Bronchial epithelial cell (primary cell): ENCODE data around the gene TBC1D10A. TPM values are rescaled to one million over a fixed set of nuclear protein-coding genes. Genes with fewer than 3 reads are reported as not detected.

Experiments
- DNase-seq: peaks from one replicate; pipeline ENCODE4 v3.0.0-alpha.2; 2010; ENCODE audit warnings: low read depth
- FAIRE-seq: peaks from 2 replicates; lab custom pipeline; 2011; peaks lifted over from hg19 to GRCh38; lab: Jason Lieb, UNC
- H3K27me3 ChIP-seq: 2 replicates; pipeline ENCODE4 v1.5.1; 2011; ENCODE audit warnings: low read length; ENCODE audit not compliant: control insufficient read depth, insufficient read depth
- H3K36me3 ChIP-seq: 2 replicates; pipeline ENCODE4 v1.5.1; 2011; ENCODE audit warnings: low read length; ENCODE audit not compliant: control insufficient read depth, insufficient read depth
- H3K4me3 ChIP-seq: 2 replicates; pipeline ENCODE4 v1.5.1; 2011; ENCODE audit warnings: mild to moderate bottlenecking, low read depth, low read length, control low read depth
- total RNA-seq: library from RNA; depleted of rRNA; stranded (reverse); fragments of >200 nt; gene quantifications from 2 replicates; pipeline ENCODE4 v1.2.1, GENCODE V29; 2014
- TF ChIP-seq, protein P1 (sequence below): IDR thresholded peaks from 2 replicates; pipeline ENCODE4 v1.5.1; 2011; ENCODE audit warnings: mild to moderate bottlenecking, moderate library complexity, low read length, control low read depth, inconsistent platforms; ENCODE audit not compliant: insufficient read depth, severe bottlenecking

The TBC1D10A gene
- total RNA-seq, 1 donor from 2014 or later, result 6.6 TPM

DNA sequence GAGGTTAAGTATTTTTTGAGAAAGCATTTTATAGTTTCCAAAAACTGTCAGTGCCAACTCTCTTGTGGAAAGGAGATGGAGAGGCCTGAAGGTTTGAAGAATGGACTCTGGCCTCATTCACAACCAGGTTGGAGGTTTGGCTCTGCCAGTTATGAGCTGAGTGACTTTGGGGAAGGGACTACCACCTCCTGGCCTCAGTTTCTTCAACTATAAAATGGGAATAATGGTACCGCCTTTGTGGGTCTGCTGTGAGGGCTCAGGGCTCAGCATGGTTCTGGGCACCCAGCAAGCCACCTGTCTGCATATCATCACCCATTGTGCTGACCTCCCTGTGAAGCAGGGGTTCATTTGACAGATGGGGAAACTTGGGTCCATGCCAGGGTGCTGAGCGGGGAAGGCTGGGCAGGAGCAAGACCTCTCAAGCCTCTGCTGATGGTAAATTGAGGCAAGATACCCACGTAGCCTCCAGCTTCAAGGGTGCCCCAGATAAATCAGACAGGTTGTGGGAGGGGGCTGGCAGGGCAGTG is 76.6 kb downstream of the TBC1D10A start:
- FAIRE-seq (no peak), DNase-seq (no peak)
- no peaks in the 10 kb centered on the region for H3K27me3 ChIP-seq

DNA sequence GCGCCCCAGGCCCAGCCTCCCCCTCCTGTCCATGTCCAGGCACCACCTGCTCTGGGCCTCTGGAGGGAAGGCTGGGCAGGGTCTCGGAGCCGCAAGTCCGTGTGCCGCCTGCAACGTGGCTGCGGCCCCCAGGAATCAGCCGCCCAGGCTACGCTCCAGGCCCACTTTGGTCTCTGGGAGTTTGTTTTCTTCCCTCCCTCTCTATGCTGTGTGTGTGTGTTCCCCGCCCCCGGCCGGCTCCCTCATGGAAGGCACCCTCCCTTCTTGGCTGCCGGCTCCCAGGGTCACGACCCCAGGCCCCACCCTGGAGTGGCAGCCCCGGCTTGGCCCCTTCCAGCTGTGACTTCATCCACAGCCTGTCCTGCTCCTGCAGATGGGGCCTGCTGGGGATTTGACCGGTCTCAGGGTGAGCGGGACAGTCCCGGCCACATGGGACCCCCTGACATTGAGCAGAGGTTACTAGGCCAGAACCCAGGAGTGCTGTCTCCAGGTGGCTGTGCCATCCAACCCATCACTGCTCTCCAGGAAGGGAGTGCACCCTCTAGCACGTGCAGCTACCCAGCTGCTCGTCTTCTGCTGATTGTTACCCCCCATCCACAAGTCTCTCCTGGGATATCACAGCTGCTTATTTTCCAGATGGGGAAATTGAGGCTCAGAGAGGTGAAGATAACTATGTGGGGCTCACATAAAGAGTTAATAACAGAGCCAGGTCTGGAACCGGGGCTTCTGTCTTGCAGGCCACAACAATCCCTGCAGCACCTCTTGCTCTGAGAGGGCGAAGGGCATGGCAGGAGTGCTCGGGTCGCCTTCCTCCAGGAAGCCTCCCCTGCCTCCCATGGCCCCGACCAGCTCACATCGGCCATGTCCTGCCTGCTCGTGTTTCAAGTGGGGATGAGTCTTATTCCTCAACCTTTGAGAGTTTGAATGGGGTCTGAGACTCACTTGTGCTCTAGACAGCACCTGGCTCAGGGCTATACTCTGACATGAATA is 77.4 kb downstream of the TBC1D10A start:
- no peaks in the 10 kb centered on the region for H3K27me3 ChIP-seq
- no peak overlapping the region for H3K4me3 ChIP-seq
- DNase-seq, result no peak
- no peaks in the 10 kb centered on the region for H3K36me3 ChIP-seq
- TF ChIP-seq, protein P1, sequence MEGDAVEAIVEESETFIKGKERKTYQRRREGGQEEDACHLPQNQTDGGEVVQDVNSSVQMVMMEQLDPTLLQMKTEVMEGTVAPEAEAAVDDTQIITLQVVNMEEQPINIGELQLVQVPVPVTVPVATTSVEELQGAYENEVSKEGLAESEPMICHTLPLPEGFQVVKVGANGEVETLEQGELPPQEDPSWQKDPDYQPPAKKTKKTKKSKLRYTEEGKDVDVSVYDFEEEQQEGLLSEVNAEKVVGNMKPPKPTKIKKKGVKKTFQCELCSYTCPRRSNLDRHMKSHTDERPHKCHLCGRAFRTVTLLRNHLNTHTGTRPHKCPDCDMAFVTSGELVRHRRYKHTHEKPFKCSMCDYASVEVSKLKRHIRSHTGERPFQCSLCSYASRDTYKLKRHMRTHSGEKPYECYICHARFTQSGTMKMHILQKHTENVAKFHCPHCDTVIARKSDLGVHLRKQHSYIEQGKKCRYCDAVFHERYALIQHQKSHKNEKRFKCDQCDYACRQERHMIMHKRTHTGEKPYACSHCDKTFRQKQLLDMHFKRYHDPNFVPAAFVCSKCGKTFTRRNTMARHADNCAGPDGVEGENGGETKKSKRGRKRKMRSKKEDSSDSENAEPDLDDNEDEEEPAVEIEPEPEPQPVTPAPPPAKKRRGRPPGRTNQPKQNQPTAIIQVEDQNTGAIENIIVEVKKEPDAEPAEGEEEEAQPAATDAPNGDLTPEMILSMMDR, result no peak
- FAIRE-seq, result no peak

More for the DNA sequence above, 76.6 kb downstream of the TBC1D10A start:
- Histone ChIP-seq H3K4me3 (no peak overlapping the region), H3K36me3 (no peaks in the 10 kb centered on the region)
- TF ChIP-seq, protein P1, result no peak

DNA sequence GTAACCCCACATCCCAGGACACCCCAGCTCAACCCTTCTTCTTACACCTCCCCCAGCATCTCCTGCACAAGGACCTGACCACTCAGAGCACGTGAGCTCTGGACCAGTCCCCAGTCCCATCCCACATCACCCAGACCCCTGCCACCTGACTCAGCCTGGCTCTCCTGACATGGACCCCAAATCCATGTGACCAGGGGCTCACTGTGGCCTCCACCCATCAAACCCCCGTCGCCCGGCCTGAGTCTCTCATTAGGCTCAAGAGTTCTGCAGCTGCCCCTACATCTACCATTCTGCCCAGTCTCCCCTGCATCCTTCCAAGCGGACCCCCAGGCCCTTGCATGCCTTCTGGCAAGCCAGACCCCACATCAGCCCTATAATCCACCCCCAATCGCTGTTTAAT is 78.3 kb downstream of the TBC1D10A start:
- Histone ChIP-seq H3K27me3 (no peaks in the 10 kb centered on the region), H3K36me3 (no peaks in the 10 kb centered on the region), H3K4me3 (no peak overlapping the region)
- DNase-seq, result no peak
- no peak for FAIRE-seq
- TF ChIP-seq, protein P1, result no peak

DNA sequence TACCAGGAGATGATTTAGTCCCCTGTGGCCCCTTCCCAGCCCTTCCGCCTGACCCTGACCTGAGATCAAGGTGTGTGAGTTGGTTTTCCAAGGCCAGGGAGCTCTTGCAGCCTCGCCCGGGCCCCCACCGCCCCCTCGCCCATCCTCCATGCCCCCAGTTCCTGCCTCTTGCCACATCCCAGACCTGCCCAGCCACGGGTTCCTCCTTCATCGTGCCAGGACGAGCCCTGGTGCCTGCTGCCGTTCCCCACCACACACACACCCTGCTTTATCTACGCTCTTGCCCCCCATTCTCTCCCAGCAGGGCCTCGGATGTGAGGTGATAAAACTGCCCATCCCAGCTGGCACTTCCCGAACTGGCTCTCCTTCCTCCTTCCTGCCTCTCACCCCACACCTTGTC is 78.8 kb downstream of the TBC1D10A start:
- no peaks in the 10 kb centered on the region for H3K27me3 ChIP-seq

DNA sequence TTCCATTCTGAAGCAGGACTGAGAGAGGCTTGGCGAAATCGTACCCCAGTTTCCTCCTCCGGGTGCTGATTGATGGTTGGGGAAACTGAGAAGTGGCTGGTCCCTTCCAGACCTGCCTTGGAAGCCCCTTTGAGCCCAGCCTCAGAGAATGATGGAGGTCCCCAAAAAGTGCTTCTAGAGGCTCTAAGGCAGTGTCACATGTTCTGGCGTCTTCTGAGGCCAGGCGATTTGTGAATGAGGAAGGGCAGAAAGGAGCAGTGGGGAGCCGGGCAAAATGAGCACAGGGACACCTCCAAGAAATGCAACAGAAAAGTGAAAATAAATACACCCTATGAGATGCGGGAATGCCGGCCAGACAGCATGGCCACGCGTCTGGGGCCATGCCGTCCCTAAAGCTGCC is 79.2 kb downstream of the TBC1D10A start:
- H3K27me3 ChIP-seq, result no peaks in the 10 kb centered on the region
- H3K36me3 ChIP-seq, result no peaks in the 10 kb centered on the region
- FAIRE-seq (no peak), DNase-seq (no peak)
- TF ChIP-seq, protein P1, result no peak
- H3K4me3 ChIP-seq, result no peak overlapping the region

More for the DNA sequence above, 78.8 kb downstream of the TBC1D10A start:
- H3K36me3 ChIP-seq, result no peaks in the 10 kb centered on the region
- H3K4me3 ChIP-seq, result no peak overlapping the region
- TF ChIP-seq, protein P1, result no peak
- DNase-seq, result no peak
- FAIRE-seq, result no peak
